ENCODE results near the gene CDC42BPB.
A peak's percentile ranks its signal among the peaks of the same experiment; 100 is the strongest.

CDC42BPB gene, protein sequence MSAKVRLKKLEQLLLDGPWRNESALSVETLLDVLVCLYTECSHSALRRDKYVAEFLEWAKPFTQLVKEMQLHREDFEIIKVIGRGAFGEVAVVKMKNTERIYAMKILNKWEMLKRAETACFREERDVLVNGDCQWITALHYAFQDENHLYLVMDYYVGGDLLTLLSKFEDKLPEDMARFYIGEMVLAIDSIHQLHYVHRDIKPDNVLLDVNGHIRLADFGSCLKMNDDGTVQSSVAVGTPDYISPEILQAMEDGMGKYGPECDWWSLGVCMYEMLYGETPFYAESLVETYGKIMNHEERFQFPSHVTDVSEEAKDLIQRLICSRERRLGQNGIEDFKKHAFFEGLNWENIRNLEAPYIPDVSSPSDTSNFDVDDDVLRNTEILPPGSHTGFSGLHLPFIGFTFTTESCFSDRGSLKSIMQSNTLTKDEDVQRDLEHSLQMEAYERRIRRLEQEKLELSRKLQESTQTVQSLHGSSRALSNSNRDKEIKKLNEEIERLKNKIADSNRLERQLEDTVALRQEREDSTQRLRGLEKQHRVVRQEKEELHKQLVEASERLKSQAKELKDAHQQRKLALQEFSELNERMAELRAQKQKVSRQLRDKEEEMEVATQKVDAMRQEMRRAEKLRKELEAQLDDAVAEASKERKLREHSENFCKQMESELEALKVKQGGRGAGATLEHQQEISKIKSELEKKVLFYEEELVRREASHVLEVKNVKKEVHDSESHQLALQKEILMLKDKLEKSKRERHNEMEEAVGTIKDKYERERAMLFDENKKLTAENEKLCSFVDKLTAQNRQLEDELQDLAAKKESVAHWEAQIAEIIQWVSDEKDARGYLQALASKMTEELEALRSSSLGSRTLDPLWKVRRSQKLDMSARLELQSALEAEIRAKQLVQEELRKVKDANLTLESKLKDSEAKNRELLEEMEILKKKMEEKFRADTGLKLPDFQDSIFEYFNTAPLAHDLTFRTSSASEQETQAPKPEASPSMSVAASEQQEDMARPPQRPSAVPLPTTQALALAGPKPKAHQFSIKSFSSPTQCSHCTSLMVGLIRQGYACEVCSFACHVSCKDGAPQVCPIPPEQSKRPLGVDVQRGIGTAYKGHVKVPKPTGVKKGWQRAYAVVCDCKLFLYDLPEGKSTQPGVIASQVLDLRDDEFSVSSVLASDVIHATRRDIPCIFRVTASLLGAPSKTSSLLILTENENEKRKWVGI (N-terminal part only)

GRCh38 chr14:103057372-103058163 is at the start of gene CDC42BPB:
CDC42BPB (minus strand) TSS chr14:103057549; CDS start chr14:103057173, 376 bp downstream.
- DNase-seq (ENCODE audit: low read depth in 4 of 4, low spot score in 1 of 4), result peak in 2 of 4 experiments; percentile 25 to 53

DNA sequence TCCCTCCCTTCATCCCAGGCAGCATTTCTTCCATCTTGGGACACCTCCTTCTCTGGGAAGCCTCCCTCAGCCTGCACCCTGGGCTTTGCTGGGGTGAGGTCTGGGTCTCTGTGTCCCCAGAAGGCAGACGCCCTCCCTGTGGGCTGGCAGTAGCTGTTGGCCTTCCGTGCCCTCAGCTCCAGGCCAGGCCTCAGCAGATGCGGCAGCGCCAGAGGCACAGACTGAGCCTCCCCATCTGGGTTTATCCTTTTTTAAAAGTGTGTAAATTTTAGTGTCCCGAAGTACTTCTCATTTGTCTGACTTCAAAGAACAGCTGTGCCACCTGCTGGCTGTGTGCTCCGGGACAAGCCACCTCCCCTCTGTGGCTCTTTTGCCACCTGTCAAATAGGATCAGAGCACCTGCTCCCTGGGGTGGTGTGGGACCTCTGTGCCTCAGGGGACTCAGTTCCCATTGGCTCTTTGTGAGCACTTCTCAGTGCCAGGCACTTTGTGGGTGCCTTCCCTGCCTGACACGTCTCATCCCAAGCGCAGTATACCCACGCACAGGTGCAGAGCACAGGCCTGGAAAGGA is 48.3 kb upstream of the CDC42BPB start:
- DNase-seq (ENCODE audit: low read depth in 4 of 4, low spot score in 1 of 4), result no peak

DNA sequence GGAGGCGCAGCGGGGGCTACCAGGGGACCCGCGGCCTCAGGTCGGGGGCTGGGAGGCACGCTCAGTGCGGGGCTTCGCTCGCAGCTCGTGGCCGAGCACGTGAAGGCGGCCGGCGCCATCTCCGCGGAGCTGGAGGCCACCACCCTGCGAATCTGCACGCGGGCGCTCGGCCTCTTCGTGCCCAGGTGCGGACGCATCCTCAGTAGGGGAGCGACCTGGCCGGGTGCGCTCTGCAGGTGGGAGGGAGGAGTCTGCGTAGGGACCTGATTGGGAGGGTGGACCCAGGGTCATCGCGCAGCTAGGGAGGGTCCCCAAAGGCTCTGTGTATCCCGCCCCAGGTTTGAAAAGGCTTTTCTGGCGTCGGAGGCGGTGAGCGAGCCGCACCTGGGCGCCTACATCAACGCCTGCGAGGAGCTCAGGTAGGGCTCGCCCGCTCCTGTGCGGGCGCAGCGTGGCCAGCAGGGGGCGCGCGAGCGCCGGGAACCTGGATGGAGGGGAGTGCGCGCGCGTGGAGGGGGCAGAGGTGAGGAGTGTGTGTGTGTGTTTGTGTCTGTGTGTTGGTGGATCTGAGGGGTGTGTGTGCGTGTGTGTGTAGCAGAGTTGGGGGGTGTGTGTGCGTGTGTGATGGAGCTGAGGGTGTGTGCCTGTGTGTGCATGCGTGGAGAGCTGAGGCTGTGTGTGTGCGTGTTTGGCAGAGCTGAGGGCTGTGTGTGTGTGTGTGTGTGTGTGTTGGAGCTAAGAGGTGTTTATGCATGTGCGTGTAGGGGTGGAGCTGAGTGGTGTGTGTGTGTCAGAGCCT is 47.5 kb upstream of the CDC42BPB start:
- DNase-seq (ENCODE audit: low read depth in 4 of 4, low spot score in 1 of 4), result peak; percentile 47 to 62 (median 58)

- no peak for DNase-seq (ENCODE audit: low read depth in 4 of 4, low spot score in 1 of 4)
Observed at GRCh38 chr14:103104389-103104653, 47.0 kb upstream of the CDC42BPB start.

DNA sequence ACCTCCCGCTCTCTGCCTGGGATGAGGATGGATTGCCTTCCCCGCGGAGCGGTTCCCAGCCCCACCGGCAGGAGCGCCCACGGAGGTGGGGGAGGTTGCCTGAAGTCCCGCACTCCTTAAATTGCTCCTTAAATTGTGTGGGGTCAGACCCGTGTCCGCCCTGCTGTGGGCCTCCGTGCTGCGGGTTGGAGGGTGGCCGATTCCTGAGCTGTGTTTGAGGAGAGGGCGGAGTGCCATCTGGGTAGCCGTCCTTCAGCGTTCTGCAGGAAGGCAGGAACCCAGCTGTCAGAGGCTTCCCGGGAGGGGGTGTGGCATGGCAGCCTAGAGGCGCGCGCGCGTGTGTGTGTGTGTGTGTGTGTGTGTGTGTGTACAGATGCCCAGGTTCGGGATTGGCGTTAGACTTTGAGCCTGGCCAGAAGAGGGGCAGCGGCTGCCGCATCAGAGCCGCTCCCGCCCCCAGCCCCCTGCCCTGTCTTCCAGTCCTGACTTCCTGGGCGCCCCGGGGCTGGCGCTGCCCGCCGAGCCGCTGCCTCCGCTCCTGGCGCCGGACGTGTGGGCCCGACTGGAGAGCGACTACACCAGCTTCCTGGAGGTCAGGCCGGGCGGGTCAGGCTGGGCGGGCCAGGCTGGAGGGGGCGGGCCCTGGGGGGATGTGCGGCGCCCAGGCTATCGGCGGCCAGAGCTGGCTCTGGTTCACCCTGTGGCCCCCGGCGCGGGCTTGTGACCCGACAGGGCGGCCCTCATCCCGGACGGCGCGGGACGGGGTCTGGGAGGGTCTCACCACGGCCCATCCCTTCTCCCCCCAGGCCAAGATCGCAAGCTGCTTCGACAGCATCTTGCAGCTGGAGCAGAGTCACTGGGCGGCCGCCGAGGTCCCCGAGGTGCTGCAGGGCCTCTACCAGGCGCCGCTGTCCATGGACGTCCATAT is 46.4 kb upstream of the CDC42BPB start:
- no peak for DNase-seq (ENCODE audit: low read depth in 4 of 4, low spot score in 1 of 4)

DNA sequence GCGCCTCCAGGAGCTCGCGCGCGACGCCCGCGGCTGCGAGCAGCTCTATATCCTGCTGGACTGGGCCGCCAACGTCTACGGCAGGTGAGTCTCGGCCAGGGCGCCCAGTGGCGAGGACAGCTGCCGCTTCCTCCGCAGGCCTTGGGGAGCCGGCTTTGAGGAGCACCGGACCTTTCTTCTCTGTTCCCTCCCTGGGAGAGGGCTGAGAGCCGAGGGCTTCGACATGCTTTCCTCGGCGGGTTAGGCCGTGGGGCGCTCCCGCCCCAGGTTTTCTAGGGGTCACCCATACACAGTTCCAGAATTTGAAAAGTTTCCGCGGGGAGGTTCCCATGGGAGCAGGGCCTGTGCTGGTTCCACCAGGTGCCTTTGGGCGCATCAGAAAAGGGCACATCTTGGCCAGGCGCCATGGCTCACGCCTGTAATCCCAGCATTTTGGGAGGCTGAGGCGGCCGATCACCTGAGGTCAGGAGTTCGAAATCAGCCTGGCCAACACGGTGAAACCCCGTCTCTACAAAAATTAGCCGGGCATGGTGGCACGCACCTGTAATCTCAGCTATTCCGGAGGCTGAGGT is 45.4 kb upstream of the CDC42BPB start:
- no peak for DNase-seq (ENCODE audit: low read depth in 4 of 4, low spot score in 1 of 4)

DNA sequence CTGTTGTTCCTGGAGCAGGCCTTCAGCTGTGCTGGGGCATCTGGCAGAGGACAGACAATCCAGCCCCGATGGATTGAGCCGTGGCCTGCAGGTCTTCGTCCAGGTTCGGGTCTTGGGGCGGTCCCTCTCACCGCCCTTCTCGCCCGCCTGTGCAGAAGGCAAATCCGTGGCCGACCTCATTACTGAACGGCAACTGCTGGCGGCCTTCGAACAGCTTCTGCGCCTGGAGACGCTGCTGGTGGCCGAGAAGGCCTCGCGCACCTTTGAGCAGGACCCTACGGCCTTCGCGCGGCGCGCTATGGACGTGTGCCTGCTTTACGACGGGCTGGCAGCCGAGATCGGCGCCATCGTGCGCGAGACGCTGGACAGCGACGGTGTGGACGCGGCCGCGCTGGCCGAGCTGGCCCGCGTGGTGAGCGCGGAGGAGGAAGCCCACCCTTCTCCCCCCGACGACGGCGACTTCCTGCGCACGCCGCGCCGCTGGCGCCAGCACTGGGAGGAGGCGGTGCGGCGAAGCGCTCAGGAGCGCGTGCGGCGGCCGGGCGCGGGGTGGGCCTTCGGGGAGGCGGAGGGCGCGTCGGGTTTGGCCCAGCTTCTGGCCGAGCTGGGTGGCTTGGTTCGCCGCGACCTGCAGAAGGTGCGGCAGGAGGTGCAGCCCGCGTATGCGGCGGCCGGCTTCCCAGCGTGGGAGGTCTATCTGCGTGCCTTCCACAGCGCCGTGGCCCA is 44.8 kb upstream of the CDC42BPB start:
- DNase-seq (ENCODE audit: low read depth in 4 of 4, low spot score in 1 of 4), result no peak

DNA sequence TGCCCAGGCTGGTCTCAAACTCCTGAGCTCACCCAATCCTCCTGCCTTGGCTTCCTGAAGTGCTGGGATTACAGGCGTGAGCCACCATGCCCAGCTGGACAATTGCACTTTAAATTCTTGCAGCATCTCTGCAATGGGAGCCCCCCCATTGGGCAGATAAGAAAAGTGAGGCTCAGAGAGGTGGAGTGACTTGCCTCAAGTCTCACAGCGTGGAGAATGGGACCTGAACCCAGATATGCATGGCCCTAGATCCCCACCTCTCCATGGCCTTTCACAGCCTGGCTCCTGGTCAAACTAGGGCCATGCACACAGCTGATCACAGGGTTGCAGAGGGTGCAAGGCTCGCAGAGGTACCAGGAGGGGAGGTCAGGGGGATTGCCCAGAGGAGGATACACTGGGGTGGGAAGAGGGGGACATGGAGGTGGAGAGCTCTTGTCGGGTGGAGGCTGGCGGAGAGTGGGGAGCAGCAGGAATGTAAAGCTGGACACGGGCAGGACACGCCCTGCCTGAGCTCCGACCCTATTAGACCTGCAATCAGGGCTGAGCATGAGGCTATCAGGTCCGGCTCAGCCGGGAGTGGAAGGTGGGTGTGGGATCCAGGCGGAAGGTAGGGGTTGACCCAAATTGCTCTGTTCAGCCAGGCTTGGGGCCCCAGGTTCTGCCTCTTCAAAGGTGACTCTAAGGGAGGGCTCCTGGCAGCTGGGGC is 44.1 kb upstream of the CDC42BPB start:
- no peak for DNase-seq (ENCODE audit: low read depth in 4 of 4, low spot score in 1 of 4)

DNA sequence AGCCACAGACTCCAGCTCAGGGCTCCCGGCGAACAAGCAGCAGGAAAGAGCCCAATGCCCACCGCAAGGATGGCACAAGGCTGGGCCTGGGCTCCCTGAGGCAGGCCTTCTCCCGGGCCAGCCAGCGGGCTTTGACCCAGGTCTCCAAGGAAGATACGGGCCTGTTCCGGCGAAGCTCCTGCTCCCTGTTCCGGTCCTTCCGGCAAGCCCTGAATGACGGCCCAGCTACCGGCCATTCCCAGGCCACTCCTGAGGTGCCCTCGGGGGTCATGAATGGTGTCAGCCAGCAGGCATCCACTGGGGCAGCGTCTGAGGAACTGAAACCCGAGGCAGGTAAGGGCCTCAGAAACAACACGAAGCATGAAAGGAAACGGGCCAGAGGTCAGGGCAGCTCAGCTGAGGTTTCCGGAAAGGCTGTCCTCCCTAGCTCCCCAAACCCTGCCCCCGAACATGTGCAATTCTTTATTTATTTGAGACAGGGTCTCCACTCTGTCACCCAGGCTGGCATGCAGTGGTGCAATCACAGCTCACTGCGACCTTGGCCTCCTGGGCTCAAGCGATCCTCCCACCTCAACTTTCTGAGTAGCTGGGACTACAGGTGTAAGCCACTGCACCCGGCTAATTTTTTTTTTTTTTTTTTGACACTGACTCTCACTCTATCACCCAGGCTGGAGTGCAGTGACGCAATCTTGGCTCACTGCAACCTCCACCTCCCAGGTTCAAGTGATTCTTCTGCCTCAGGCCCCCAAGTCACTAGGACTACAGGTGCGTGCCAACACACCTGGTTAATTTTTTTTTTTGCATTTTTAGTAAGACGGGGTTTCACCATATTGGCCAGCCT is 43.2 kb upstream of the CDC42BPB start:
- no peak for DNase-seq (ENCODE audit: low read depth in 4 of 4, low spot score in 1 of 4)

- no peak for DNase-seq (ENCODE audit: low read depth in 4 of 4, low spot score in 1 of 4)
Observed at GRCh38 chr14:103099733-103100280, 42.5 kb upstream of the CDC42BPB start.

GRCh38 chr14:103099081-103099732 is 41.9 kb upstream of the CDC42BPB start:
- no peak for DNase-seq (ENCODE audit: low read depth in 4 of 4, low spot score in 1 of 4)

DNA sequence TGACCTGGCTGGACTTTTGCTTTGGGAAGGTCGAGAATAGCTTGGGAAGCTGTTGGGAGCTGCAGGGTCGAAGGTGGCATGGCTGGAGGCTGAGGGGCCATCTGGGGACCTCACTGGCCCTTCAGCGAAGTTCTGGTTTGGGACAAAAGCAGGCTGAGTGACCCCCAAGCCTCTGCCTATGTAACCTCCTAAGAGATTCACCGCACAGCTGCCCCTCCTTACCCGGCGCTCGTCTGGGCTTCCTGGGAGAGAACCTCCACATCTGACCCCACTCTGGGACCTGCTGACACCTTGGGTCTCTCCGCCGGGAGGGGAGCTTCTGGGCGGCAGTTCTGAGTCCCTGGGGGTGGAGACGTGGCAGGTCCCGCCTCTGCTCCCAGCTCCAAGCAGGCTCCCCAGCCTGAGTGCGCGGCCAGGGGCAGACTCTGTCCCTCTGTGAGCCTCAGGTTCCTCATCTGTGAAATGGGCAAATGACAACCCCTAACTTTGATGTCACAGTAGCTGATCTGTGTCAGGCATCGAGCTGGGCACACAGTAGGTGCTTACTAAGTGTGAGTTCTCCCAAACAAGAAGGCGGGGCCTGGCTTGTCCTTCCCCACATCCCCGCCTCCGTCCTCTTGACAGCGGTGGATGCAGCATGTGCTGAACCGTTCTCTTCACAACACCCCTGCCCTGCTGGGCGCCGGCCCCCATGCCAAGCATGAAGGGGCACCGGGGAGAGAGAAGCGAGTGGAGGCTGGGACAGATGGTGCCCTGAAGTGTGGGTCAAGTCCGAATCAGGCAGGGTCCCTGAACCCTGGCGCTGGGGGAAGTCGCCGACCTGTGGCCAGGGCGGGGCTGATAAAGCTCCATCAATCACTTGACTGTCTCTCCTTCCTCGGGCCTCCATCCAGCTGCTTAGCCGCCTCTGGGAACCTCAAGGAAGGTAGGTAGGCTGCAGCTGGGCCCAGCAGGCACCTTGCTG is 40.9 kb upstream of the CDC42BPB start:
- no peak for DNase-seq (ENCODE audit: low read depth in 4 of 4, low spot score in 1 of 4)

GRCh38 chr14:103097244-103097993 is 40.1 kb upstream of the CDC42BPB start:
- DNase-seq (ENCODE audit: low read depth in 4 of 4, low spot score in 1 of 4), result no peak
